BJ (cell line): ENCODE data around the gene GNG13. TPM values are rescaled to one million over a fixed set of nuclear protein-coding genes. Genes with fewer than 3 reads are reported as not detected.
"Not testable (repeated sequence)": the region's sequence is repeated elsewhere in the genome, so short reads cannot be mapped to it uniquely, and the experiment has no call there.

Experiments used
- CTCF ChIA-PET: fragments of 350-600 bp; formaldehyde crosslinking; extraction: SDS; loops from one replicate; lab custom pipeline; 2021; ENCODE audit warnings: antibody characterized with exemption, inconsistent platforms; lab: Yijun Ruan, JAX
- POLR2A ChIA-PET: fragments of 300-600 bp; sonication (Branson Sonifier 250); formaldehyde crosslinking; extraction: SDS; loops from one replicate; lab custom pipeline; 2021; ENCODE audit warnings: antibody characterized with exemption; lab: Charles Lee
- DNase-seq: peaks from one replicate; pipeline ENCODE4 v3.0.0-alpha.2; 2011; ENCODE audit warnings: low read depth
- H3K27me3 ChIP-seq: 2 replicates; pipeline ENCODE4 v1.6.0; 2011; ENCODE audit warnings: low read length; ENCODE audit not compliant: control insufficient read depth, insufficient read depth
- H3K36me3 ChIP-seq: 2 replicates; pipeline ENCODE4 v1.5.1; 2011; ENCODE audit warnings: low read length; ENCODE audit not compliant: control insufficient read depth, insufficient read depth
- H3K4me3 ChIP-seq: 2 replicates; pipeline ENCODE4 v1.5.1; 2011; ENCODE audit warnings: low read depth, mild to moderate bottlenecking, control low read depth, low read length
- polyA plus RNA-seq: library from polyadenylated mRNA; depleted of rRNA; stranded (reverse); fragments of >200 nt; gene quantifications from 2 replicates; pipeline ENCODE4 v1.2.3, GENCODE V29; 2011
- TF ChIP-seq, protein P1 (sequence below): IDR thresholded peaks from 2 replicates; pipeline ENCODE4 v1.5.1; 2011; ENCODE audit warnings: low read depth, mild to moderate bottlenecking, control low read depth, inconsistent platforms, low read length, moderate library complexity; ENCODE audit not compliant: insufficient read depth

The GNG13 gene
- polyA plus RNA-seq, 1 experiment: not detected

DNA sequence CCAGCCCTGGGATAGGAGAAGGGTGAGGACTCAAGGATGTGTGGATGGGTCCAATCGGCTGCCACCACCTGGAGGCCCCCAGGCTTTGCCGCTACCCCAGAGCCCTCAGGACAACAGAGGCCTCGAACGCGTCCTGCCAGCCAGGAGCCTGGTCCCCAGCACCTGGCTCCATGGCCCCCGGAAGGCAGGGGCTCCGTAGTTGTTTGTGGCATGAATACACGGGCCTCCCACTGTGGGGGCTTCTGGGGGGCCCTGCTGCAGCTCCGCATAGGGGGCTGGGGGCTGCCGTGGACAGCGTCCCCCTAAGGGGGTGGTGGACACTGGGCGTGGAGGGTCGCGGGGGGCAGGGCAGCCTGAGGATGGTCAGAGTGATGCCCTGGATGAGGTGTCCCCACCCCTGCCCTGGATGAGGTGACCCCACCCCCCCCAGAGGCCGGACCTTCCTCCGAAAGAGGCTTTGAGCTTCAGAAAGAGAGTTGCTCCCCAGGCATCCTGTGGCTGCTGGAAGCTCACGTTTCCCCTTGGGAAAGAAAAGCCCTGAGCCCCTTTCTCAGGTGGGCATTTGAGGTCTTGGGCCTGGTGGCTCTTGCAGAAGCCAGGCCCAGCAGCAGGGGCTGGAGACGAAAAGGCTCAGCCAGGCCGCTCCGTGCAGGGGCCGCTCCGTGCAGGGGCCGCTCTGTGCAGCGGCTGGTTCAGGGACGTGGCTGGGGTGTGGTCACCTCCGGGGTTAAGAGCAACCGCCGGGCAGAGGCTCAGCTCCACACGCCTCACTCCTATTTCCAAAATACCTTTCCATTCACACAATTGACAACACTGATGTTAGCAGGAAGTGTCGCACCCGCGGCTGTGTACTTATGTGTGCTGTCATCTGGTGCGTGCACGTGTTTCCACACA, 40.3 kb upstream of the GNG13 start:
- Histone ChIP-seq H3K27me3 (no peaks in the 10 kb centered on the region), H3K36me3 (no peaks in the 10 kb centered on the region), H3K4me3 (no peak overlapping the region)
- TF ChIP-seq, protein P1, sequence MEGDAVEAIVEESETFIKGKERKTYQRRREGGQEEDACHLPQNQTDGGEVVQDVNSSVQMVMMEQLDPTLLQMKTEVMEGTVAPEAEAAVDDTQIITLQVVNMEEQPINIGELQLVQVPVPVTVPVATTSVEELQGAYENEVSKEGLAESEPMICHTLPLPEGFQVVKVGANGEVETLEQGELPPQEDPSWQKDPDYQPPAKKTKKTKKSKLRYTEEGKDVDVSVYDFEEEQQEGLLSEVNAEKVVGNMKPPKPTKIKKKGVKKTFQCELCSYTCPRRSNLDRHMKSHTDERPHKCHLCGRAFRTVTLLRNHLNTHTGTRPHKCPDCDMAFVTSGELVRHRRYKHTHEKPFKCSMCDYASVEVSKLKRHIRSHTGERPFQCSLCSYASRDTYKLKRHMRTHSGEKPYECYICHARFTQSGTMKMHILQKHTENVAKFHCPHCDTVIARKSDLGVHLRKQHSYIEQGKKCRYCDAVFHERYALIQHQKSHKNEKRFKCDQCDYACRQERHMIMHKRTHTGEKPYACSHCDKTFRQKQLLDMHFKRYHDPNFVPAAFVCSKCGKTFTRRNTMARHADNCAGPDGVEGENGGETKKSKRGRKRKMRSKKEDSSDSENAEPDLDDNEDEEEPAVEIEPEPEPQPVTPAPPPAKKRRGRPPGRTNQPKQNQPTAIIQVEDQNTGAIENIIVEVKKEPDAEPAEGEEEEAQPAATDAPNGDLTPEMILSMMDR: no peak
- POLR2A ChIA-PET: no interaction called here
- DNase-seq: no peak
- CTCF ChIA-PET: no interaction called here

DNA sequence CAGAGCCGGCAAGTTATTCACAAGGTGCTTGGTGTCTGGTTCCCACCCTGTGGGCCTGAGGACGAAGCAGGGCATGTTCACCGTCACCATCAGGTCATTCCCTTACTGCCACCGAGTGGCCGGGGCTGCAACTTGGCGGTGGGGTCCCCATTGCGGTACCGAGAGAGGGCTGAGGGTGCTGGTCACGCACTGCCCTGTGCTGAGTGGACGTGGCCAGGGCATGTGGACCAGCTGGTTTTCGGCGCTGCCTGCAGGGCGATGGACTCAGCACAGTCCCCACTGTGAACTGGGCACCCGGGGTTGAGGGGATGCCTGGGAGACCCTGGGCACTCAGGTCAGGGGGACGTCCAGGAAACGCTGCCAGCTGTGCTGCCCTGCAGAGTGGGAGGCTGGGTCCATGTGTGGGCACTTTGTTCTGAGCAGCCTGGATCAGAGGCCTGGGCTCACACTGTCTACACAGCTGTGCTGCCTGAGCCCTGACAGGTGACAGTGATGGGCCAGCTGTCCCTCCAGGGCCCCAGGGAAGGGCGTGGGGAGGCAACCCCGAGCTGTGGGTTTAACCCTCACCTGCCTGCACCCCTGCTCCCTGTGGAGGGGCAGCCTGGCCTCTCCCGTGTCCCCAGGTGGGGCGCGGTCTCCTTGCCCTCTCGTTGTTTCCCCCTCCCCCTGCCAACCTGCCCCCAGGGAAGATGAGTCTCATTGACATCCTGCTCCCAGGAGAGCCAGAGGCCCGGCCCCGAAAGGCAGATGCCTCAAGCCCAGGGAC, 39.3 kb upstream of the GNG13 start:
- DNase-seq: no peak
- CTCF ChIA-PET: no interaction called here
- Histone ChIP-seq H3K27me3 (no peaks in the 10 kb centered on the region), H3K4me3 (no peak overlapping the region), H3K36me3 (no peaks in the 10 kb centered on the region)
- POLR2A ChIA-PET: no interaction called here
- TF ChIP-seq, protein P1: no peak

DNA sequence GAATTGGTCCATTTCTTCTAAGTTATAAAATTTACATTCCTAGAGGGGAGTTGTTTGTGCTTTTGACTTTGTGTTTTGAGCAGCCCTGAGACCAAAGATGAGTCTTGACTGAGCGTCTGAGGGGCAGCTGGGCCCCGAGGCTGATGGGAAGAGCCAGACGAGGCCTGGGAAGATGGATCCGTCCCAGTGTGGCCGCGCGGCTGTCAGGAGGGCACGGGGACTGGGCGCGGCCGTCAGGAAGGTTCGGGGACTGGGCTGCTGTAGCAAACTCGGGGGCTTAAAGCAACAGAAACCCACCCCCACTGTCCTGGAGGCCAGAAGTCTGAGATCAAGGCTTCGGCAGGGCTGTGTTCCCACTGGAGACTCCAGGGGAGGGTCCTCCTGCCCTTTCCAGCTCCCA, 38.2 kb upstream of the GNG13 start:
- CTCF ChIA-PET: no interaction called here
- POLR2A ChIA-PET: no interaction called here
- DNase-seq: no peak

DNA sequence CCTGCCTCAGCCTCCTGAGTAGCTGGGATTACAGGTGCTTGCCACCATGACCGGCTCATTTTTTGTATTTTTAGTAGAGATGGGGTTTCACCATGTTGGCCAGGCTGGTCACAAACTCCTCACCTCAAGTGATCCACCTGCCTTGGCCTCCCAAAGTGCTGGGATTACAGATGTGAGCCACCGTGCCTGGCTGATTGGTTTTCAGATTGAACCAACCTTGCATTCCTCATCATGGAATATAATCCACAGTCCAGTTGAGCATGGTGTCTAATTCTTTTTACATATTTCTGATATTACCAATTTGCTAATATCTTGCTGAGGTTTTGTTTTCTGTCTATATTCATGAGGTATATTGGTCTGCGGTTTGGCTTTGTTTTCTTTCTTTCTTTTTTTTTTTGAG, 36.3 kb upstream of the GNG13 start:
- H3K27me3 ChIP-seq, CTCF ChIA-PET, POLR2A ChIA-PET: not testable (repeated sequence)

More for the DNA sequence above, 38.2 kb upstream of the GNG13 start:
- Histone ChIP-seq H3K27me3 (no peaks in the 10 kb centered on the region), H3K4me3 (no peak overlapping the region), H3K36me3 (no peaks in the 10 kb centered on the region)
- TF ChIP-seq, protein P1: no peak

DNA sequence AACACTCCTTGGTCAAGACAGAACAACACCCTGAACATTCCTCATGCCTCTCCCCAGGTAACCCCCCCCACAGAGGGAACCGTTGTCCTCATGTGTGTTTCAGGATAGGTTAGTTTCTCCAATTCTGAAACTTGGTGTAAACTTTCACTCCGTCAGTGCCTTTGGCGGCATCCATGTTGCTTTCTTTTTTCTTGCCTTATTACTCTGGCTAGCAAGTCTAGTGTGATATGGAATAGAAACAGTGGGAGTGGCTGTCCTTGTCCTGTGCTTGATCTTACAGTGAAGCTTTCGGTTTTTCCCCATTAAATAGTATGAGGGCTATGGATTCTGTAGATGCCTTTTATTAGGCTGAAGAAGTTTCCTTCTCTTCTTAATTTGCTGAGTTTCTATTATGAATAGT, 35.7 kb upstream of the GNG13 start:
- no peak for DNase-seq
- POLR2A ChIA-PET: no interaction called here
- H3K36me3 ChIP-seq: no peaks in the 10 kb centered on the region
- TF ChIP-seq, protein P1: no peak
- H3K27me3 ChIP-seq: no peaks in the 10 kb centered on the region
- CTCF ChIA-PET: no interaction called here
- no peak overlapping the region for H3K4me3 ChIP-seq

More for the DNA sequence above, 36.3 kb upstream of the GNG13 start:
- not testable (repeated sequence) for H3K36me3 ChIP-seq, H3K4me3 ChIP-seq, DNase-seq
